HUES64 (cell line): ENCODE results near the gene MEMO1.

ENCODE experiments used
- H3K27ac ChIP-seq: 2 replicates; pipeline ENCODE4 v1.7.0; 2013; ENCODE audit warnings: low read depth, low read length, inconsistent platforms
- H3K27me3 ChIP-seq: 2 replicates; pipeline ENCODE4 v1.6.1; 2013; ENCODE audit warnings: mild to moderate bottlenecking, low read length; ENCODE audit not compliant: insufficient read depth
- H3K36me3 ChIP-seq: 2 replicates; pipeline ENCODE4 v1.6.1; 2013; ENCODE audit warnings: mild to moderate bottlenecking, low read length; ENCODE audit not compliant: insufficient read depth
- H3K4me1 ChIP-seq: 2 replicates; pipeline ENCODE4 v1.6.1; 2013; ENCODE audit warnings: mild to moderate bottlenecking, low read length, moderate library complexity; ENCODE audit not compliant: insufficient read depth
- H3K4me3 ChIP-seq: 2 replicates; pipeline ENCODE4 v1.5.1; 2013; ENCODE audit warnings: mild to moderate bottlenecking, low read length, moderate library complexity
- H3K9ac ChIP-seq: 2 replicates; pipeline ENCODE4 v1.6.1; 2013; ENCODE audit warnings: mild to moderate bottlenecking, low read depth, low read length
- H3K9me3 ChIP-seq: 2 replicates; pipeline ENCODE4 v1.6.1; 2013; ENCODE audit warnings: low read depth, low read length; ENCODE audit not compliant: insufficient read depth
- WGBS: fragments of 150-250, 120-280 bp; methylation state at CpG from one replicate; pipeline ENCODE4 v1.1.7; 2013; ENCODE audit warnings: missing lambda C conversion rate; 5-methylcytosine and 5-hydroxymethylcytosine counted together

Gene MEMO1

GRCh38 chr2:31996571-31997150, 14.1 kb downstream of the MEMO1 start:
- no peak overlapping the region for H3K4me3 ChIP-seq
- H3K27ac ChIP-seq = no peak overlapping the region
- H3K9ac ChIP-seq = no peak overlapping the region
- no peaks in the 10 kb centered on the region for H3K27me3 ChIP-seq
- WGBS = 93% methylated on average over 6 of the region's 6 CpGs
- no peaks in the 10 kb centered on the region for H3K36me3 ChIP-seq
- H3K9me3 ChIP-seq = no peaks in the 10 kb centered on the region
- no peaks in the 10 kb centered on the region for H3K4me1 ChIP-seq

DNA sequence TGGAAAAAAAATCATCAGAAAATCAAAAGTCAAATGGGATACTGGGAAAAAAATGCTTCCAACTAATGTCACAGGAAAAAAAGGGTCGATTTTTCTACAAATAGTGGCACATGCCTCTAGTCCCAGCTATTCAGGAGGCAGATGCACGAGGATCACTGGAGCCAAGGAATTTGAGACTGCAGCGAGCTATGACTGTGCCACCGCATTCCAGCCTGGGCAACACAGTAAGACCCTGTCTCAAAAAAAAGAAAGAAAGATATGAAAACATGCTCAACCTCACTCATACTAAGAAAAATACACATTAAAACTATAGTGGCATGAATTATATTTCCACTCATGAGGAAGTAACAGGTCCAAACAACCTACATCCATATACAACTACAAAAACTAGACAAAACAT, 17.9 kb downstream of the MEMO1 start:
- H3K4me3 ChIP-seq = no peak overlapping the region

DNA sequence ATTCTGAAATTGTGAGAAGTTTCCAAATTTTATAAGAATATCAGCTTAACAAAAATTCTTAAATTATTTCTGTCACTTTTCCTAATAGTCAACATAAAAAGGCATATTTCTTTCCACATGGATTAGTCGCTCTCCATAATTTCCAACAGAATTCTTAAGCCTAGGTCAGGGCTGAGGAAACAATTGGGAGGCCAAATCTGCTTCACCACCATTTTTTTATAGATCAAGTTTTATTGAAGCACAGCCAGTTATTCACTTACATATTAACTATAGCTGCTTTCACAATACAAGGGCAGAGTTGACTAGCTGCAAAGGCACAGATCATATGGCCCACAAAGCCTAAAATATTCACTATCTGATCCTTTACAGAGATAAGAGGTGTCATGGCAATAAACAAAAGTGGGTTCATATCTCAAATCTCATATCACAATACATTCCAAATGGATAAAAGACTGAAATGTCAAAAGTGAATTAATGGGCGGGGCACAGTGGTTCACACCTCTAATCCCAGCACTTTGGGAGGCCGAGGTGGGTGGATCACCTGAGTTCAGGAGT, 18.7 kb downstream of the MEMO1 start:
- Histone ChIP-seq H3K4me1 (no peaks in the 10 kb centered on the region), H3K27me3 (no peaks in the 10 kb centered on the region), H3K27ac (no peak overlapping the region), H3K9ac (no peak overlapping the region), H3K36me3 (no peaks in the 10 kb centered on the region), H3K4me3 (no peak overlapping the region), H3K9me3 (no peaks in the 10 kb centered on the region)
- 94% methylated on average over 3 of the region's 3 CpGs for WGBS

More for the DNA sequence above, 17.9 kb downstream of the MEMO1 start:
- Histone ChIP-seq H3K36me3 (no peaks in the 10 kb centered on the region), H3K9ac (no peak overlapping the region), H3K27ac (no peak overlapping the region), H3K9me3 (no peaks in the 10 kb centered on the region), H3K4me1 (no peaks in the 10 kb centered on the region), H3K27me3 (no peaks in the 10 kb centered on the region)
- WGBS = 98% methylated on average over 4 of the region's 4 CpGs

DNA sequence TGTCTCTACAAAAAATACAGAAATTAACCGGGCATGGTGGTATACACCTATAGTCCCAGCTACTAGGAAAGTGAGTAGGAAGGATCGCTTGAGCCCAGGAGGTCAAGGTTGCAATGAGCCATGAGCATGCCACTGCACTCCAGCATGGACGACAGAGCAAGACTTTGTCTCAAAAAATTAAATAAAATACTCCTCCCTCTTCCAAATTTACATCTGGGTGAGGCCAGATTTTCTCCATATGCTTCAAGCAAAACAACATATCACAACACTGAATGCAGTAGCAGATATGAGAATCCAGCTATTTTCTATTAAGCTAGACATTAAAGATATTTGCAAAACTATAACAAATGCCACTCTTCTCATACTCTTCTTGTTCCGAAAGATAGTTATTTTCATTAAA, 20.9 kb downstream of the MEMO1 start:
- H3K9ac ChIP-seq = no peak overlapping the region
- WGBS = 96% methylated on average over 3 of the region's 4 CpGs
- no peak overlapping the region for H3K4me3 ChIP-seq
- H3K27me3 ChIP-seq = no peaks in the 10 kb centered on the region
- H3K9me3 ChIP-seq = no peaks in the 10 kb centered on the region
- no peaks in the 10 kb centered on the region for H3K4me1 ChIP-seq
- no peaks in the 10 kb centered on the region for H3K36me3 ChIP-seq
- H3K27ac ChIP-seq = no peak overlapping the region

- no peak overlapping the region for H3K9ac ChIP-seq
- H3K4me3 ChIP-seq = no peak overlapping the region
- no peaks in the 10 kb centered on the region for H3K27me3 ChIP-seq
- H3K9me3 ChIP-seq = no peaks in the 10 kb centered on the region
- no peaks in the 10 kb centered on the region for H3K36me3 ChIP-seq
- no peak overlapping the region for H3K27ac ChIP-seq
- no peaks in the 10 kb centered on the region for H3K4me1 ChIP-seq
- 99% methylated on average over 2 of the region's 2 CpGs for WGBS
These were observed 23.2 kb downstream of the MEMO1 start for GRCh38 chr2:31987454-31988220.

GRCh38 chr2:31986906-31987305, 23.9 kb downstream of the MEMO1 start:
- no peaks in the 10 kb centered on the region for H3K27me3 ChIP-seq
- H3K27ac ChIP-seq = no peak overlapping the region
- H3K9ac ChIP-seq = no peak overlapping the region
- WGBS = 85% methylated on average over 3 of the region's 3 CpGs
- no peak overlapping the region for H3K4me3 ChIP-seq
- H3K36me3 ChIP-seq = no peaks in the 10 kb centered on the region
- no peaks in the 10 kb centered on the region for H3K4me1 ChIP-seq
- H3K9me3 ChIP-seq = no peaks in the 10 kb centered on the region

GRCh38 chr2:31983762-31984467, 26.9 kb downstream of the MEMO1 start:
- no peak overlapping the region for H3K4me3 ChIP-seq
- H3K4me1 ChIP-seq = peaks cover 14% of the 10 kb centered on the region
- H3K27me3 ChIP-seq = no peaks in the 10 kb centered on the region
- no peaks in the 10 kb centered on the region for H3K36me3 ChIP-seq
- H3K9me3 ChIP-seq = no peaks in the 10 kb centered on the region
- no peak overlapping the region for H3K27ac ChIP-seq
- no peak overlapping the region for H3K9ac ChIP-seq
- WGBS = 93% methylated on average over 3 of the region's 5 CpGs

- WGBS = 87% methylated on average over 5 of the region's 6 CpGs
- Histone ChIP-seq H3K4me1 (peaks cover 14% of the 10 kb centered on the region), H3K9ac (no peak overlapping the region)
These were observed 30.0 kb downstream of the MEMO1 start for GRCh38 chr2:31980674-31981356.

GRCh38 chr2:31979956-31980355, 30.9 kb downstream of the MEMO1 start:
- H3K4me1 ChIP-seq = peaks cover 14% of the 10 kb centered on the region
- no peaks in the 10 kb centered on the region for H3K36me3 ChIP-seq
- no peak overlapping the region for H3K27ac ChIP-seq
- no peaks in the 10 kb centered on the region for H3K27me3 ChIP-seq
- no peak overlapping the region for H3K4me3 ChIP-seq
- 98% methylated on average over 2 of the region's 3 CpGs for WGBS
- H3K9me3 ChIP-seq = no peaks in the 10 kb centered on the region
- H3K9ac ChIP-seq = no peak overlapping the region

More at GRCh38 chr2:31980674-31981356, 30.0 kb downstream of the MEMO1 start:
- Histone ChIP-seq H3K27me3 (no peaks in the 10 kb centered on the region), H3K4me3 (no peak overlapping the region), H3K36me3 (no peaks in the 10 kb centered on the region), H3K9me3 (no peaks in the 10 kb centered on the region), H3K27ac (no peak overlapping the region)

DNA sequence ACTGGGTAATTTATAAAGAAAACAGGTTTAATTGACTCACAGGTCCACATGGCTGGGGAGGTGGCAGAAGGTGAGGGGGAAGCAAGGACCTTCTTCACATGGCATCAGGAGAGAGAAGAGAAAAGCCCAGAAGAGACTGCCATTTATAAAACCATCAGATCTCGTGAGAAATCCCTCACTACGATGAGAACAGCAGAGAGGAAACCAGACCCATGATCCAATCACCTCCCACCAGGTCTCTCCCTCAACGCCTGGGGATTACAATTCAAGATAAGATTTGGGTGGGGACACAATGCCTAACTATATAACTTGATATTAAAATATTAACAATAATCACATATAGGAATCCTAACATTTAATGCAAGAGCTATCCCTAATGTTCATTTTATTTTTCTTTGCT, 31.8 kb downstream of the MEMO1 start:
- Histone ChIP-seq H3K36me3 (no peaks in the 10 kb centered on the region), H3K4me1 (peaks cover 14% of the 10 kb centered on the region)
- WGBS = 100% methylated on average over 2 of the region's 3 CpGs

DNA sequence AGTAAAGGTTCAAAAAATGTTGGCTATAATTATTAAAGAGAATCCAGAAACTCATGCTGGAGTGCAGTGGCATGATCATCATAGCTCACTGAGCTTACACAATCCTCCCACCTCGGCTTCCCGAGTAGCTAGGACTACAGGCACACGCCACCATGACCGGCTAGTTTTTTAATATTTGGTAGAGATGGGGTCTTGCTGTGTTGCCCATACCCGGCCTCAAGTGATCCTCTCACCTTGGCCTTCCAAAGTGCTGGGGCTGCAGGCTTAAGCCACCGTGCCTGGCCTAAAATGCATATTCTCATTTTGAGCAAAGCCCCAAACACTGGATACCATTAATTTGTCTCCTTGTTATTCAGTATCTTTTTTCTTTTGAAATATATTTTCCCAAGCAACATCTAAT, 32.4 kb downstream of the MEMO1 start:
- Histone ChIP-seq H3K4me3 (no peak overlapping the region), H3K27ac (no peak overlapping the region), H3K4me1 (peaks cover 14% of the 10 kb centered on the region), H3K27me3 (no peaks in the 10 kb centered on the region), H3K9me3 (no peaks in the 10 kb centered on the region), H3K36me3 (no peaks in the 10 kb centered on the region), H3K9ac (no peak overlapping the region)
- WGBS = 95% methylated on average over 6 of the region's 6 CpGs

More for the DNA sequence above, 31.8 kb downstream of the MEMO1 start:
- H3K27ac ChIP-seq = no peak overlapping the region
- H3K9me3 ChIP-seq = no peaks in the 10 kb centered on the region
- no peak overlapping the region for H3K4me3 ChIP-seq
- no peaks in the 10 kb centered on the region for H3K27me3 ChIP-seq
- H3K9ac ChIP-seq = no peak overlapping the region
